SKM-1 treated with dmso at 0.1 percent for 144 hours (cell line): ENCODE data around the gene FAM234B.
"Not testable (repeated sequence)": the region's sequence is repeated elsewhere in the genome, so short reads cannot be mapped to it uniquely, and the experiment has no call there.

Experiments
- DNase-seq: peaks from one replicate; lab custom pipeline; 2025; ENCODE audit not compliant: unreplicated experiment; lab: John Stamatoyannopoulos, UW

Gene FAM234B

DNA sequence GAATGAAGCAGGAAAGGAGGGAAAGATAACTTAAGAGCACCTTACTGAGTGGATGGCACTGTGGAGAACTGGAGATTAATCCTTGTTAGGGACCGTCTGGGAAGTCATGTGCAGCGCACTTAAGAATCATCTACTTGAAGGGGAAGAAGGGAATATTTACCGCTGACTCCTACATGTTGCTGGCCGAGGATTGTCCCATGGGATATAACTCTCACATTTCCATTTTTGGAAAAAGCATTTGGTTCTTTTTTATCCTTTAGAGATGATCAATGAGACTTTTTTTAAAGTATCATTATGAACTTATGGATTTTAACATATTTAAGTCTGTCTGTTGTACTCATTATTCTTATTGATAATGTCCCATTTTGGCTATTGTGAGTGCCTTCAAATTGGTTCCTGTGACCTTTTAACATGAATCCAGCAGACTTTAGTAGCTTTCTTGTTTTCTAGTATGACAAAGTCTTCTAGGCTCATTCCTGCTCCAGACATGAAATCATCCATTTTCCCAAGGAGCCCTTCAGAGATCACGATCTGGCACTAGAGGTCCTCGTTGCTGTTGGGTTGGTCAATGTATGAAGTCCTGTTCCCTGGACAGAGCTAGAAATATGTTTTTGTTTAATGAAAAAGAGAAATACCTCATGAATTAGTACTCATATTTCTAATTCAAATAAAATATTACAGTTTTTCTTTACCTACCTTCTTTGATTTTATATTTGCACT lies 20.2 kb upstream of the FAM234B start:
- no peak for DNase-seq

DNA sequence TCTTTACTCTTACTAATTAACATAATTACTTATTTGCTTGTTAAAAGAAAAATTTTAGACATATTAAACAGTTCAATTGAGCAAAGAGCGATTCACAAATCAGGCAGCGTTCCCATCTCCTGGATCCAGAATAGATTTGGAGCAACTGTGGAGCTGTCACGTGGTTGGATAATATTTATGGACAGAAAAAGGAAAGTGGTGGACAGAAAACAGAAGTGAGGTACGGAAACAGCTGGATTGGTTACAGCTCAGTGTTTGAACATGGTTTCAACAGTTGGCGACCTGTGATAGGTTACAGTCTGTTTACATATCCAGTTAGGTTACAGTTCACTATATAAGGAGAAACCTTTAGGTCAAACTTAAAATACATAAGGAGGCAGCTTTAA lies 19.7 kb upstream of the FAM234B start:
- no peak for DNase-seq

GRCh38 chr12:13026286-13026685 lies 17.9 kb upstream of the FAM234B start:
- no peak for DNase-seq

DNA sequence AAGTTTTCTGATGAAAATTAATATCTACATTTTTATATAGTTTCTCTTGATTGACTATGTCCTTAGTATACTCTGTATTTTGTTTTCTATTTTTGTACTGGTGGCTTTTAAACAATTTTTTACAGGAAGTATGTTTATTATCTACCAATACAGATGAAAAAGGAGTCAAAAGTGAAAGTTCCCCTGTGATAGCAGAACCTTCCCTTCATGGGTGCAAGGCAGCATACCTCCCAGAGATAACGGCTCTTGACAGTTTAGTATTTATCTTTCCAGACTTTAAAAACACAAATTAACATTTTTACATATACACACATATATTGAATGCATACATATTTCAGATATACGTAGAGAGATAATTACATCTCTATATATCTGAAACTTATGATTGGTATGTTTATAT lies 17.1 kb upstream of the FAM234B start:
- DNase-seq, result no peak

DNA sequence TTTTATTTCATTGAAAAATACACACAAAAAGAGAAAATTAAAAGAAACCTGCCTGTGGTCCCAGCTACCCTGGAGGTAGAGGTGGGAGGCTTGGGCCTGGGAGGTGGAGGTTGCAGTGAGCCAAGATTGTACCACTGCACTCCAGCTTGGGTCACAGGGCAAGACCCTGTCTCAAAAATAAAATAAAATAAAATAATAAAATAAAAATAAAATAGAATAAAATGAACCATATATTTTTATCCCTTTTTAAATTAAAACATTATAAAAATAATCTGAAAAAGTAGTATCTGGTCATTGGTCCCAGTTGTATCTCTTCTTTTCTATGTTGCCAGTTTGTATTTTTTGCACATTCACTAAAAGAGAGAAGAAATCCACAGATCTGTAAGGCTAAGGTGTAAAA lies 16.7 kb upstream of the FAM234B start:
- no peak for DNase-seq

DNA sequence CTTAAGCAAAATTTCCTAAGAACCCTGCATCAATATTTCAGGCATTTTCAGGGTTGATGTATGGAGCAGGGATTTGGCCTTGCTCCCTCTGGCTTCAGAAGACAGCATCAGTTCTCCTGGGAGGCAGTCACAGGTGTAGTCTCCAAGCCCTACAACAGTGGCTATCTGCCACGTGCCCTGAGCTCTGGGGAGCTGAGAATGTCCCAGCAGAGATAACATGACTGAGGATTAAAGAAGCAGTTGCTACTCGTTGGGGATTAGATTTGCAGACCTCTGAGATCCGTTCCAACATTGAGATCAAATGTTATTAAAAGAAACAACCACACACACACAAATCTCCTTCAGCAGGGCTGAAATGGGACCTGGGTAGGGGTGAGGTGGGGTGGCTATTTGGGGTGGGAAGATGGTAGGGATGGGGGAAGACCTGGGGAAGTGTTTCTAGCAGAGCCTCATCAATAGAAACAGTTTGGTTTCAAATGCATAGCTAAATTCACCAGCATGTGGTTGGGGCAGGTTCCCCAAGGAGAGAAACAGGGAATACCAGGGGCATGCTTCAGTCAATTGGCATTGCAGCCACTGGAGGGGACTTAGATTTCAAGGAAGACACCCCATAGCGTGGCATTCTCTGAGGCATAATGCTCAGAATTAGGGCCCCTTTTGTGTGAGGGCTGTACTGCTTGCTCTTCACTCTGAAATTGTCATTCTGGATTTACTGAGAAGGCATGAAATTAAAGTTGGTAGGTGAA lies 15.2 kb upstream of the FAM234B start:
- no peak for DNase-seq

DNA sequence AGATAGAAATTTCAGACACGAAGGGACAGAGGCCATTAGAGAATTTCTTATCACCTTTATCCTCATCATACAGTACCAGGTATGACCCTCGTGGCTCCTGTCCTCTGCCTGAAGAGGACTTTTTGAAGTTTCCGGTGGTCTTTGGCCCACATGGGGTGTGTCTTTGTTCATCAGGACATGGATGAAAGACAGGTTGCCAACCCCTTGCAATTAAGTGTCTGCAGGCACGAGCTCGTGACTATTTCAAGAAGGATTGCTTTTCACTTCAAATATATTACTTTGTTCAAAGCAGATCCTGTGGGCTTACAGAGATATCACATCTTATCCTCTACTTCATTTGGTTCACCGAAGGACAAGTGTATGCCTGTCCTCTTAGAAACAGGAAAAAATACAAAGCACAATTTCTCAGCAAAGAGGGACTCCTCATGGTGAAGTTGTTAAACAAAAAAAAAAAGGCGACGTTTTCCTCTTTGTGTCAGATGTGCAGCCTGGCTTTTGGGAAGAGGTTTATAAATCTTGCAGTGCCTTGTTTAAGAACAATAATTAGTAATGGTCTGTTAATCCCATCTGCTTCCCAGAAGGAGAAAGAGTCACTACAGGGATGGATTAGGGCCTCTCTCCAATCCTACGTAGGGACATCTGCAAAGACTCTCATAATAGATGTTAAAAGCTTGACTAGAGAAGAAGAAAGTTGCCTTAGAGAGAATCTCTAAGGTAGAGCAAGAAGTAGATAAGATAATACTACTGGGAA lies 13.5 kb upstream of the FAM234B start:
- no peak for DNase-seq

DNA sequence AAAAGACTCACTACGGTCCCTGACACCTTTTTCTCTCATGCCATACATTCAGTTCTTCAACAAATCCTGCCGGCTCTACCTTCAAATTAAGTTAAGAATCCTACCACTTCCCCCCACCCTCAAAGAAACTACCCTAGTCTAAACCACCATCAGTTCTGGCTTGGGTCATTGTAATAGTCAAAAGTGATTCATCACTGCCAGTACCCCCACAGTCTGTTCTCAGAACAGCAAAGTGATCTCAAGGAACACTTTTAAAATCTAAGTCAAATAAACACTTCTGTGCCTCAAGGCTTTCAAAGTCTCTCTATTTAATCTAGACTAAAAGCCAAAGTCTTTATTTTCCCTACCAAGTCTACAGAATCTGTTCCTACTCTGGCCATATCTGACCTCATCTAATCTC lies 12.0 kb upstream of the FAM234B start:
- no peak for DNase-seq

GRCh38 chr12:13033476-13033875 lies 10.7 kb upstream of the FAM234B start:
- no peak for DNase-seq

DNA sequence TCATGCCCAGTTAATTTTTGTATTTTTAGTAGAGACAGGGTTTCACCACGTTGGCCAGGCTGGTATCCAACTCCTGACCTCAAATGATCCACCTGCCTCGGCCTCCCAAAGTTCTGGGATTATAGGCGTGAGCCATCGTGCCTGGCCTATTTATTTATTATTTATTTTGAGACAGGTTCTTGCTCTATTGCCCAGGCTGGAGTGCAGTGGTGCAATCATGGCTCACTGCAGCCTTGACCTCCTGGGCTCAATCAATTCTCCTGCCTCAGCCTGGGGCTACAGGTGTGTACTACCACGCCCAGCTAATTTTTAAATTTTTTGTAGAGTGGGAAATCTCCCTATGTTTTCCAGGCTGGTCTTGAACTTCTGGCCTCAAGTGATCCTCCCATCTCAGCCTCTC lies 8.8 kb upstream of the FAM234B start:
- DNase-seq, result not testable (repeated sequence)

DNA sequence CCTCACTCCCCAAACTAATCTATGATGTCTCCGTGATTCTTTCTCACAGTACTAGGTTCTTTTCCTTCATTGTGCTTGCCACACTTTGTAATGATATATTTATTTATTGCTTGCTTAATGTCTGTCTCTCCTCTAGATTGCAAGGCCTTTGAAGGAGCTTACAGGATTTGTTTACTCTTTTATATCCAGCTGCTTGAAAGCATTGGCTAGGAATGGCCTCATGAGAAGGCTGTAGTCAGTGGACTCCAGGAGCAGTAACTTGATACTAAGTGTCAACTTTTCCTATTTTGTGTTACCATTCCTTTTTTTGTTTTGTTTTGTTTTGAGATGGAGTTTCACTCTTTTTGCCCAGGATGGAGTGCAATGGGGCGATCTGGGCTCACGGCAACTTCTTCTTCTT lies 7.3 kb upstream of the FAM234B start:
- DNase-seq, result no peak

GRCh38 chr12:13038491-13039161 lies 5.6 kb upstream of the FAM234B start:
- no peak for DNase-seq

GRCh38 chr12:13039328-13039956 lies 4.7 kb upstream of the FAM234B start:
- DNase-seq, result no peak

GRCh38 chr12:13041224-13041623 lies 3.0 kb upstream of the FAM234B start:
- DNase-seq, result no peak

- no peak for DNase-seq
Measured at GRCh38 chr12:13042666-13043230, 1.4 kb upstream of the FAM234B start.

GRCh38 chr12:13044906-13045299 lies 722 bp downstream of the FAM234B start:
- no peak for DNase-seq

DNA sequence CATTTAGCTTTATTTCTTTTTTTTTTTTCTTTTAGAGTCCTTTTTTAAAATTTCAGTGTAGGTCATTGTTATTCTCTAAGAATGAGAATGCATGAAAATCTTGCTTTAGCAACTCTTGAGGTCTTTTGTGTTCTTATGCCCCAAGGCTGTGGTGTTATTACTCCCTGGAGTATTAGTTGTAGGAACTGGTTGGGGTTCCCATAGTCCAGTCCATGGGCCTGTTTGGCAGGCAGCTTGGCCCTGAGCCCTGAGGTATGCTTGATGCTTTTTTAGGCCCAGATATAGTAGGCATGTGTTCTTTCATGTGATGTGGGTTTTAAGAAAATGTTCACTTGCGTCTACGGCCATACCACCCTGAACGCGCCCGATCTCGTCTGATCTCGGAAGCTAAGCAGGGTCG lies 1.6 kb downstream of the FAM234B start:
- DNase-seq, result no peak

GRCh38 chr12:13046964-13047363 lies 2.8 kb downstream of the FAM234B start:
- DNase-seq, result no peak

DNA sequence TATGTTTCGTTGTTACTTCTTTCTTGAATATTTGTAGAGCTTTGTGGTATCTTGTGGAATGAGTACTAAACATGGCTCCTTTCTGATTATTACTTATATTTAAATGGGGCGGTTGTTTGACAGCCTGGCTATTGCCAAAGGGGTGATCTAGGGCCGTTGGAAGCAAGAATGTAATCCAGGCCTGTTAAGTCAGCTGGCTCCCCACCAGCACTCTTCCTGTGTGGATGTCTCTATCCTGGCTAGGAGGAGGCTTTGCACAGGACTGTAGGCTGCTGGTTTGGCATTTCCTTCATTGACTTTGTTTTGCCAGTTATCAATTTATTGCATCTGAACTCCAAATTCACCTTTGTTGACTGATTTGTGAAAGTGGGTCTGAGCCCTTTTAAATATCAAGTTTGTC lies 5.6 kb downstream of the FAM234B start:
- DNase-seq, result no peak

- DNase-seq, result no peak
Measured at GRCh38 chr12:13052421-13052820, 8.2 kb downstream of the FAM234B start.

- not testable (repeated sequence) for DNase-seq
Measured at GRCh38 chr12:13053617-13054016, 9.4 kb downstream of the FAM234B start.
